M059J (cell line): ENCODE results near the gene ODF2. TPM values are rescaled to one million over a fixed set of nuclear protein-coding genes. Genes with fewer than 3 reads are reported as not detected.
"Not testable (repeated sequence)": the region's sequence is repeated elsewhere in the genome, so short reads cannot be mapped to it uniquely, and the experiment has no call there.

ENCODE experiments used
- DNase-seq: peaks from one replicate; pipeline ENCODE4 v3.0.0-alpha.2; 2012; ENCODE audit warnings: low read depth
- total RNA-seq: library from RNA; depleted of rRNA; stranded (reverse); fragments of >200 nt; shearing (Covaris generic); gene quantifications from 2 replicates; pipeline ENCODE4 v1.2.3, GENCODE V29; 2014

Gene ODF2
- total RNA-seq, 1 experiment from 2014 or later = 56.5 TPM

- no peak for DNase-seq
These were observed 26.4 kb downstream of the ODF2 start for GRCh38 chr9:128482186-128482585.

GRCh38 chr9:128484686-128485413 is 29.0 kb downstream of the ODF2 start:
- no peak for DNase-seq

- DNase-seq = no peak
These were observed 29.6 kb downstream of the ODF2 start for GRCh38 chr9:128485414-128485855.

- no peak for DNase-seq
These were observed 30.4 kb downstream of the ODF2 start for GRCh38 chr9:128486201-128486600.

GRCh38 chr9:128493424-128493823 is 37.6 kb downstream of the ODF2 start:
- DNase-seq = no peak

- DNase-seq = no peak
These were observed 38.4 kb downstream of the ODF2 start for GRCh38 chr9:128494108-128494745.

GRCh38 chr9:128494746-128495129 is 38.9 kb downstream of the ODF2 start:
- no peak for DNase-seq

GRCh38 chr9:128495296-128495695 is 39.5 kb downstream of the ODF2 start:
- DNase-seq = no peak

GRCh38 chr9:128495804-128496417 is 40.1 kb downstream of the ODF2 start:
- peak; percentile 16 for DNase-seq

GRCh38 chr9:128497824-128498610 is 42.2 kb downstream of the ODF2 start:
- no peak for DNase-seq

GRCh38 chr9:128498911-128499310 is 43.1 kb downstream of the ODF2 start:
- no peak for DNase-seq

GRCh38 chr9:128499920-128500319 is 44.1 kb downstream of the ODF2 start:
- no peak for DNase-seq

GRCh38 chr9:128503415-128503825 is 47.6 kb downstream of the ODF2 start:
- not testable (repeated sequence) for DNase-seq

GRCh38 chr9:128503870-128504269 is 48.1 kb downstream of the ODF2 start:
- peak; percentile 12 for DNase-seq

- peak; percentile 90 for DNase-seq
These were observed 48.9 kb downstream of the ODF2 start, which contains the start of gene GLE1 for GRCh38 chr9:128504485-128505413. Gene GLE1 (plus strand): TSS chr9:128504719. CDS start chr9:128504806, 87 bp downstream.

GRCh38 chr9:128505414-128505765 is 49.6 kb downstream of the ODF2 start:
- peak; percentile 40 for DNase-seq

GRCh38 chr9:128505906-128506305 is 50.1 kb downstream of the ODF2 start:
- DNase-seq = not testable (repeated sequence)

- DNase-seq = no peak
These were observed 57.0 kb downstream of the ODF2 start for GRCh38 chr9:128512820-128513219.

- DNase-seq = no peak
These were observed 66.2 kb downstream of the ODF2 start for GRCh38 chr9:128521956-128522355.

- DNase-seq = peak; percentile 42
These were observed 67.6 kb downstream of the ODF2 start for GRCh38 chr9:128523199-128523925.
